Left lung (tissue), 10 donors: ENCODE data around the gene NAV2. TPM values are rescaled to one million over a fixed set of nuclear protein-coding genes. Genes with fewer than 3 reads are reported as not detected.

ENCODE experiments used
- ATAC-seq: fragments of 200-7000 bp; cut with Tn5 transposase; one replicate; pipeline ENCODE4 v1.9.1; 2020; ENCODE audit warnings: moderate library complexity
- DNase-seq, 4 donors: peaks; one replicate each; pipeline ENCODE4 v3.0.0-alpha.2; 2013 to 2020
- H3K27ac ChIP-seq, 2 donors: fragments of 200-600 bp; sonication (generic) in 1 of 2; one replicate each; pipeline versions ENCODE4 v1.5.0 to v1.8.0; 2020 to 2021
- H3K27me3 ChIP-seq, 2 donors: fragments of 200-600 bp; sonication (generic) in 1 of 2; one replicate each; pipeline versions ENCODE4 v1.5.0 to v1.8.0; 2020 to 2021
- H3K36me3 ChIP-seq, 2 donors: fragments of 200-600 bp; sonication (generic) in 1 of 2; one replicate each; pipeline versions ENCODE4 v1.5.0 to v1.8.0; 2020 to 2021
- H3K4me1 ChIP-seq, 2 donors: fragments of 200-600 bp; one replicate each; pipeline ENCODE4 v1.8.0; 2021
- H3K4me3 ChIP-seq, 2 donors: fragments of 200-600 bp; sonication (generic) in 1 of 2; one replicate each; pipeline versions ENCODE4 v1.5.0 to v1.8.0; 2020 to 2021; ENCODE audit warnings: mild to moderate bottlenecking in 1 of 2
- H3K9me3 ChIP-seq, 2 donors: fragments of 200-600 bp; sonication (generic) in 1 of 2; one replicate each; pipeline versions ENCODE4 v1.5.0 to v1.8.0; 2020 to 2021
- CTCF ChIP-seq, 2 donors: fragments of 200-600 bp; sonication (generic) in 1 of 2; IDR thresholded peaks; one replicate each; pipeline versions ENCODE4 v1.5.0 to v1.8.0; 2021; ENCODE audit warnings: antibody characterized with exemption in 2 of 2
- intact Hi-C, 2 donors: fragments of 100-400 bp; cut with DNase I; formaldehyde crosslinking; loops; one replicate each; pipeline versions ENCODE4 v1.11.2 to v1.14.2; 2022
- polyA plus RNA-seq, 6 donors: library from polyadenylated mRNA; unstranded; fragments of 120-200 nt; gene quantifications; one replicate each; pipeline ENCODE4 v1.2.1, GENCODE V29; 2013; ENCODE audit not compliant: insufficient read length in 6 of 6
- total RNA-seq, 2 donors: library from RNA; stranded (reverse); fragmentation: NEBNext Ultra II Directional; extraction: Animal tissue kit (Norgen Biotek cat#: 25700); gene quantifications; one replicate each; pipeline ENCODE4 v1.2.1, GENCODE V29; 2021
- donor health status: DM: no; HTN: yes; CAD: no.
- donor health status: DM: no; HTN: no; CAD: no.

Gene NAV2
- total and polyA plus RNA-seq, 8 donors, result 18.0 to 59.9 (median 23.1) TPM

- no peak overlapping the region for H3K27ac ChIP-seq
- intact Hi-C loops, result loop anchor here in 1 of 2 donors (5.0 kb wide), 1 partner anchor 170 kb away; no protein-coding TSS in a partner anchor
- no peak overlapping the region for H3K4me3 ChIP-seq
- H3K4me1 ChIP-seq, result peaks cover 0 to 6% of the 10 kb centered on the region in 2 donors
- DNase-seq (peak; percentile 53 to 83 (median 77)), ATAC-seq (peak; percentile 95)
- no peaks in the 10 kb centered on the region for H3K9me3 ChIP-seq
- H3K27me3 ChIP-seq, result no peaks in the 10 kb centered on the region
- peak; percentile 82 to 92 for TF ChIP-seq CTCF (IDR thresholded peaks at IDR 0.05)
- H3K36me3 ChIP-seq, result no peaks in the 10 kb centered on the region
Measured at GRCh38 chr11:19742588-19743292, 30.1 kb downstream of the NAV2 start.

GRCh38 chr11:19743622-19744021 lies 31.0 kb downstream of the NAV2 start:
- no peaks in the 10 kb centered on the region for H3K27me3 ChIP-seq
- DNase-seq (no peak), ATAC-seq (no peak)
- intact Hi-C loops, result loop anchor here in 1 of 2 donors (5.0 kb wide), 1 partner anchor 171 kb away; no protein-coding TSS in a partner anchor
- no peak for TF ChIP-seq CTCF (IDR thresholded peaks at IDR 0.05)
- H3K36me3 ChIP-seq, result no peaks in the 10 kb centered on the region
- no peak overlapping the region for H3K4me3 ChIP-seq
- no peak overlapping the region for H3K27ac ChIP-seq
- H3K4me1 ChIP-seq, result peaks cover 0 to 6% of the 10 kb centered on the region in 2 donors
- H3K9me3 ChIP-seq, result no peaks in the 10 kb centered on the region

DNA sequence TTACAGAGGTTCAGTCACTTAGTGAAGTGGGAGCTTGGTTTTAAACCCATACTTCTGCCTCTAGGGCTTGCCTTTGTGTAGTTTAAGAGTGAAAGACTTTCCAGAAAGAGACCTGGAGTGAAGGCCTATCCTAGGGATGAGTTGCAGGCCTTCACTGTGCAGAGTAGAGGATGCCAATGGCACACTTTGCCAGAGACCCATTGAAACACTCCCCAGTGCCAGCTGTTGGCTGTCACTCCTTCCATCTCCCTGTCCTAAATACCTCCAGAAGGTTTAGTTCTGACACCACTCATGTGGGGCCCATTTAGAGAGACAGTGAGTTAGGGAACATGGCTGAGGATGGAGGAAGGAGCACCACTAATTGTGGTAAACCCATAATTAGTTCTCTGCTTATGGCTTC lies 31.5 kb downstream of the NAV2 start:
- H3K27ac ChIP-seq, result no peak overlapping the region
- H3K4me3 ChIP-seq, result no peak overlapping the region
- peaks cover 0 to 6% of the 10 kb centered on the region in 2 donors for H3K4me1 ChIP-seq
- DNase-seq, result no peak
- no peak for TF ChIP-seq CTCF (IDR thresholded peaks at IDR 0.05)
- no peaks in the 10 kb centered on the region for H3K36me3 ChIP-seq
- H3K27me3 ChIP-seq, result no peaks in the 10 kb centered on the region
- H3K9me3 ChIP-seq, result no peaks in the 10 kb centered on the region
- no peak for ATAC-seq
- intact Hi-C loops, result loop anchor here in 1 of 2 donors (5.0 kb wide), 1 partner anchor 172 kb away; no protein-coding TSS in a partner anchor

- Histone ChIP-seq H3K4me3 (no peak overlapping the region), H3K27ac (no peak overlapping the region), H3K27me3 (no peaks in the 10 kb centered on the region), H3K36me3 (no peaks in the 10 kb centered on the region), H3K4me1 (peaks cover 0 to 6% of the 10 kb centered on the region in 2 donors), H3K9me3 (no peaks in the 10 kb centered on the region)
- TF ChIP-seq CTCF (IDR thresholded peaks at IDR 0.05), result no peak
- ATAC-seq (no peak), DNase-seq (no peak)
- intact Hi-C loops, result no loop called here
Measured at GRCh38 chr11:19746086-19746485, 33.4 kb downstream of the NAV2 start.

- DNase-seq (no peak), ATAC-seq (no peak)
- no peak for TF ChIP-seq CTCF (IDR thresholded peaks at IDR 0.05)
- no peak overlapping the region for H3K27ac ChIP-seq
- H3K4me1 ChIP-seq, result peaks cover 0 to under 1% of the 10 kb centered on the region in 2 donors
- intact Hi-C loops, result no loop called here
- no peaks in the 10 kb centered on the region for H3K9me3 ChIP-seq
- no peaks in the 10 kb centered on the region for H3K27me3 ChIP-seq
- H3K4me3 ChIP-seq, result no peak overlapping the region
- no peaks in the 10 kb centered on the region for H3K36me3 ChIP-seq
Measured at GRCh38 chr11:19747634-19748033, 35.0 kb downstream of the NAV2 start.
